Uterus (tissue), 4 donors: Measurements from ENCODE around the gene DISP3. TPM values are rescaled to one million over a fixed set of nuclear protein-coding genes. Genes with fewer than 3 reads are reported as not detected.

ENCODE experiments used
- DNase-seq, 2 donors: peaks; one replicate each; pipeline ENCODE4 v3.0.0-alpha.2; 2019 to 2020
- H3K27ac ChIP-seq, 2 donors: fragments of 200-600 bp; sonication (generic); 1 replicate in 1 of 2; 2 replicates in 1 of 2; pipeline ENCODE4 v1.5.1; 2016 to 2018
- H3K27me3 ChIP-seq, 2 donors: fragments of 200-600 bp; sonication (generic); one replicate each; pipeline ENCODE4 v1.5.1; 2018 to 2019; ENCODE audit warnings: control low read depth in 1 of 2
- H3K36me3 ChIP-seq, 2 donors: fragments of 200-600 bp; sonication (generic); one replicate each; pipeline ENCODE4 v1.5.1; 2019; ENCODE audit warnings: control low read depth in 1 of 2
- H3K4me1 ChIP-seq, 2 donors: fragments of 200-600 bp; sonication (generic); one replicate each; pipeline ENCODE4 v1.5.1; 2018 to 2019; ENCODE audit warnings: control low read depth in 1 of 2
- H3K4me3 ChIP-seq, 2 donors: fragments of 200-600 bp; sonication (generic); 1 replicate in 1 of 2; 2 replicates in 1 of 2; pipeline ENCODE4 v1.5.1; 2018 to 2019; ENCODE audit warnings: mild to moderate bottlenecking in 1 of 2
- H3K9me3 ChIP-seq, 2 donors: fragments of 200-600 bp; sonication (generic); one replicate each; pipeline ENCODE4 v1.5.1; 2019; ENCODE audit warnings: control low read depth in 1 of 2
- CTCF ChIP-seq, 4 experiments: fragments of 200-600 bp in 2 of 4; fragments of 450-650 bp in 2 of 4; sonication (generic) in 2 of 4; IDR thresholded peaks; one replicate each; pipeline ENCODE4 v1.5.1; 2016 to 2019; ENCODE audit warnings: antibody characterized with exemption in 4 of 4, mild to moderate bottlenecking in 2 of 4, moderate library complexity in 1 of 4
- POLR2A ChIP-seq, 2 donors: fragments of 450-650 bp; IDR thresholded peaks; one replicate each; pipeline ENCODE4 v1.6.1; 2016; ENCODE audit warnings: antibody characterized with exemption in 2 of 2, mild to moderate bottlenecking in 1 of 2, moderate library complexity in 1 of 2
- intact Hi-C: fragments of 100-400 bp; cut with DNase I; formaldehyde crosslinking; loops from one replicate; pipeline ENCODE4 v1.15.1; 2023; ENCODE audit warnings: low total_unique reads
- total RNA-seq, 4 donors: library from RNA; depleted of rRNA in 3 of 4; stranded (reverse); fragments of >200 nt in 3 of 4; gene quantifications; one replicate each; pipeline versions ENCODE4 v1.1.0 to v1.2.4, GENCODE V29; 2014 to 2023
- donor health status: DM: yes; HTN: yes; CAD: no.

Gene DISP3
- total RNA-seq, 4 donors from 2014 or later, result 0.09 to 0.90 TPM; not detected in 2

GRCh38 chr1:11493972-11494655 lies 15.2 kb downstream of the DISP3 start:
- no peaks in the 10 kb centered on the region for H3K27me3 ChIP-seq

GRCh38 chr1:11494771-11495170 lies 15.8 kb downstream of the DISP3 start:
- Histone ChIP-seq H3K4me3 (no peak overlapping the region), H3K27ac (no peak overlapping the region), H3K4me1 (no peaks in the 10 kb centered on the region), H3K36me3 (no peaks in the 10 kb centered on the region), H3K27me3 (no peaks in the 10 kb centered on the region), H3K9me3 (no peaks in the 10 kb centered on the region)
- no peak for DNase-seq
- intact Hi-C loops, result no loop called here
- TF ChIP-seq CTCF (IDR thresholded peaks at IDR 0.05) (no peak), POLR2A (IDR thresholded peaks at IDR 0.05) (no peak)

More at GRCh38 chr1:11493972-11494655, 15.2 kb downstream of the DISP3 start:
- intact Hi-C loops, result no loop called here
- Histone ChIP-seq H3K4me3 (no peak overlapping the region), H3K36me3 (no peaks in the 10 kb centered on the region), H3K4me1 (no peaks in the 10 kb centered on the region), H3K27ac (no peak overlapping the region), H3K9me3 (no peaks in the 10 kb centered on the region)
- no peak for DNase-seq
- TF ChIP-seq CTCF (IDR thresholded peaks at IDR 0.05) (no peak), POLR2A (IDR thresholded peaks at IDR 0.05) (no peak)

- Histone ChIP-seq H3K36me3 (no peaks in the 10 kb centered on the region), H3K4me3 (no peak overlapping the region), H3K27ac (no peak overlapping the region), H3K9me3 (no peaks in the 10 kb centered on the region), H3K4me1 (no peaks in the 10 kb centered on the region), H3K27me3 (no peaks in the 10 kb centered on the region)
- no peak for DNase-seq
- intact Hi-C loops, result no loop called here
- TF ChIP-seq CTCF (IDR thresholded peaks at IDR 0.05) (no peak), POLR2A (IDR thresholded peaks at IDR 0.05) (no peak)
Measured at GRCh38 chr1:11495579-11495978, 16.6 kb downstream of the DISP3 start.

- no peak for DNase-seq
- no peaks in the 10 kb centered on the region for H3K27me3 ChIP-seq
Measured at GRCh38 chr1:11496551-11497080, 17.7 kb downstream of the DISP3 start.

More at GRCh38 chr1:11496551-11497080, 17.7 kb downstream of the DISP3 start:
- intact Hi-C loops, result no loop called here
- no peaks in the 10 kb centered on the region for H3K9me3 ChIP-seq
- TF ChIP-seq CTCF (IDR thresholded peaks at IDR 0.05) (no peak), POLR2A (IDR thresholded peaks at IDR 0.05) (no peak)
- no peaks in the 10 kb centered on the region for H3K36me3 ChIP-seq
- no peaks in the 10 kb centered on the region for H3K4me1 ChIP-seq
- H3K27ac ChIP-seq, result no peak overlapping the region
- H3K4me3 ChIP-seq, result no peak overlapping the region
